Caco-2 (cell line): ENCODE data around the gene QPRT. TPM values are rescaled to one million over a fixed set of nuclear protein-coding genes. Genes with fewer than 3 reads are reported as not detected.

ENCODE experiments used
- BruUV-seq: library from RNA; stranded (reverse); fragments of 400-500 nt; replicated peaks from 2 replicates; lab custom pipeline; 2021; lab: Mats Ljungman, UMichigan
- CTCF ChIA-PET: fragments of 300-600 bp; sonication (Branson Sonifier 250); formaldehyde crosslinking; loops from one replicate; lab custom pipeline; 2022; ENCODE audit warnings: antibody characterized with exemption; lab: Charles Lee
- POLR2A ChIA-PET: fragments of 300-600 bp; sonication (Branson Sonifier 250); formaldehyde crosslinking; loops from one replicate; lab custom pipeline; 2022; ENCODE audit warnings: antibody characterized with exemption; lab: Charles Lee
- DNase-seq, 2 experiments: peaks; one replicate each; pipeline versions ENCODE4 v3.0.0 to v3.0.0-alpha.2; 2020 to 2022
- H3K27me3 ChIP-seq: replicated peaks from 2 replicates; pipeline ENCODE4 v1.6.0; 2011; ENCODE audit warnings: low read length; ENCODE audit not compliant: control insufficient read depth, insufficient read depth
- H3K36me3 ChIP-seq: 2 replicates; pipeline ENCODE4 v1.5.1; 2011; ENCODE audit warnings: low read length; ENCODE audit not compliant: control insufficient read depth, insufficient read depth
- H3K4me1 ChIP-seq: fragments of 250-450 bp; sonication (Bioruptor Pico); 2 replicates; pipeline ENCODE4 v1.5.1; 2020; ENCODE audit warnings: mild to moderate bottlenecking
- H3K4me3 ChIP-seq: 2 replicates; pipeline ENCODE4 v1.5.1; 2011; ENCODE audit warnings: low read depth, mild to moderate bottlenecking, control low read depth, low read length
- H3K9me3 ChIP-seq: fragments of 250-450 bp; sonication (Bioruptor Pico); 2 replicates; pipeline ENCODE4 v1.5.1; 2020; ENCODE audit warnings: mild to moderate bottlenecking, moderate library complexity
- H3K27ac Mint-ChIP-seq: one replicate; pipeline ENCODE4 v1.8.0; 2022; ENCODE audit warnings: mixed read lengths; ENCODE audit not compliant: unreplicated experiment
- H3K27me3 Mint-ChIP-seq: one replicate; pipeline ENCODE4 v1.8.0; 2022; ENCODE audit warnings: mixed read lengths; ENCODE audit not compliant: insufficient read depth, unreplicated experiment
- H3K36me3 Mint-ChIP-seq: one replicate; pipeline ENCODE4 v1.8.0; 2022; ENCODE audit warnings: mild to moderate bottlenecking, mixed read lengths; ENCODE audit not compliant: insufficient read depth, unreplicated experiment
- H3K4me1 Mint-ChIP-seq: one replicate; pipeline ENCODE4 v1.8.0; 2022; ENCODE audit warnings: low read depth, mixed read lengths; ENCODE audit not compliant: unreplicated experiment
- H3K4me3 Mint-ChIP-seq: one replicate; pipeline ENCODE4 v1.8.0; 2022; ENCODE audit warnings: mild to moderate bottlenecking, moderate library complexity, mixed read lengths; ENCODE audit not compliant: unreplicated experiment
- H3K9me3 Mint-ChIP-seq: one replicate; pipeline ENCODE4 v1.8.0; 2022; ENCODE audit warnings: mixed read lengths; ENCODE audit not compliant: unreplicated experiment
- CTCF ChIP-seq, 2 experiments: fragments of 200-600 bp in 1 of 2; IDR thresholded peaks; 1 replicate in 1 of 2; 2 replicates in 1 of 2; pipeline versions ENCODE4 v1.5.1 to v1.8.0; 2011 to 2022; ENCODE audit warnings: antibody characterized with exemption in 1 of 2, control low read depth in 1 of 2, inconsistent platforms in 1 of 2, low read depth in 1 of 2, low read length in 1 of 2, mild to moderate bottlenecking in 1 of 2, moderate library complexity in 1 of 2; ENCODE audit not compliant: insufficient read depth in 1 of 2, severe bottlenecking in 1 of 2, unreplicated experiment in 1 of 2
- intact Hi-C: fragments of 100-400 bp; cut with micrococcal nuclease; formaldehyde crosslinking; loops from one replicate; pipeline ENCODE4 v1.10.0; 2022; ENCODE audit not compliant: unreplicated experiment
- total RNA-seq: library from RNA; stranded (reverse); gene quantifications from 2 replicates; pipeline ENCODE4 v1.2.3, GENCODE V29; 2022

The QPRT gene
- total RNA-seq, 1 experiment from 2014 or later: 178 TPM

GRCh38 chr16:29649588-29650494 is 29.1 kb upstream of the QPRT start:
- H3K4me3 ChIP-seq: no peak overlapping the region
- no peaks in the 10 kb centered on the region for H3K36me3 ChIP-seq
- no peak for DNase-seq
- Mint-ChIP-seq H3K27ac (no peak overlapping the region), H3K9me3 (no peaks in the 10 kb centered on the region), H3K27me3 (no peaks in the 10 kb centered on the region), H3K36me3 (no peaks in the 10 kb centered on the region), H3K4me3 (no peak overlapping the region), H3K4me1 (peaks cover 18% of the 10 kb centered on the region)
- ChIA-PET CTCF (no interaction called here), POLR2A (interaction anchor here (0.7 kb wide), 1 partner anchor 30 kb away, joined by 3 read pairs; no protein-coding TSS in a partner anchor)
- H3K27me3 ChIP-seq: no peaks in the 10 kb centered on the region
- intact Hi-C loops: no loop called here
- H3K4me1 ChIP-seq: peaks cover 19% of the 10 kb centered on the region
- no TSS peak for BruUV-seq
- TF ChIP-seq CTCF (IDR thresholded peaks at IDR 0.05; ENCODE audit: insufficient read depth in 1 of 2, low read depth in 1 of 2, low read length in 1 of 2, severe bottlenecking in 1 of 2, unreplicated experiment in 1 of 2): no peak
- H3K9me3 ChIP-seq: no peaks in the 10 kb centered on the region

GRCh38 chr16:29650771-29651170 is 28.2 kb upstream of the QPRT start:
- POLR2A ChIA-PET: no interaction called here
- H3K4me1 ChIP-seq: peaks cover 17% of the 10 kb centered on the region
- H3K36me3 Mint-ChIP-seq: no peaks in the 10 kb centered on the region
- H3K36me3 ChIP-seq: no peaks in the 10 kb centered on the region
- H3K4me1 Mint-ChIP-seq: peaks cover 18% of the 10 kb centered on the region
- no peaks in the 10 kb centered on the region for H3K9me3 ChIP-seq
- no peak overlapping the region for H3K4me3 ChIP-seq
- TF ChIP-seq CTCF (IDR thresholded peaks at IDR 0.05; ENCODE audit: insufficient read depth in 1 of 2, low read depth in 1 of 2, low read length in 1 of 2, severe bottlenecking in 1 of 2, unreplicated experiment in 1 of 2): no peak
- no peak overlapping the region for H3K4me3 Mint-ChIP-seq
- DNase-seq: no peak
- BruUV-seq: no TSS peak
- intact Hi-C loops: no loop called here
- no peaks in the 10 kb centered on the region for H3K27me3 Mint-ChIP-seq
- no peaks in the 10 kb centered on the region for H3K9me3 Mint-ChIP-seq
- no peaks in the 10 kb centered on the region for H3K27me3 ChIP-seq
- no peak overlapping the region for H3K27ac Mint-ChIP-seq
- CTCF ChIA-PET: interaction anchor here (0.7 kb wide), 1 partner anchor 23 kb away, joined by 3 read pairs; no protein-coding TSS in a partner anchor

- POLR2A ChIA-PET: interaction anchor here (0.6 to 0.7 kb wide), 2 partner anchors 28 to 57 kb away, joined by 3 to 4 read pairs; no protein-coding TSS in a partner anchor
- intact Hi-C loops: no loop called here
- DNase-seq: no peak
- CTCF ChIA-PET: no interaction called here
- Histone ChIP-seq H3K9me3 (no peaks in the 10 kb centered on the region), H3K4me3 (no peak overlapping the region), H3K27me3 (no peaks in the 10 kb centered on the region), H3K4me1 (peaks cover 11% of the 10 kb centered on the region), H3K36me3 (no peaks in the 10 kb centered on the region)
- no peak overlapping the region for H3K4me3 Mint-ChIP-seq
- H3K4me1 Mint-ChIP-seq: peaks cover 23% of the 10 kb centered on the region
- H3K9me3 Mint-ChIP-seq: no peaks in the 10 kb centered on the region
- H3K36me3 Mint-ChIP-seq: no peaks in the 10 kb centered on the region
- no peaks in the 10 kb centered on the region for H3K27me3 Mint-ChIP-seq
- H3K27ac Mint-ChIP-seq: no peak overlapping the region
- no TSS peak for BruUV-seq
- no peak for TF ChIP-seq CTCF (IDR thresholded peaks at IDR 0.05; ENCODE audit: insufficient read depth in 1 of 2, low read depth in 1 of 2, low read length in 1 of 2, severe bottlenecking in 1 of 2, unreplicated experiment in 1 of 2)
Observed at GRCh38 chr16:29651774-29652349, 27.1 kb upstream of the QPRT start.
